Activated gamma-delta T cell treated with Interleukin-2 at 50 U/mL for 16 hours (primary cell): ENCODE data around the gene KRT2.

Experiments
- DNase-seq: peaks from one replicate; pipeline ENCODE4 v3.0.0-alpha.2; 2020

The KRT2 gene

GRCh38 chr12:52613384-52614030, 38.5 kb downstream of the KRT2 start:
- DNase-seq: peak; percentile 2

GRCh38 chr12:52612431-52613383, 39.3 kb downstream of the KRT2 start:
- peak; percentile 1 for DNase-seq

GRCh38 chr12:52611080-52611468, 40.9 kb downstream of the KRT2 start:
- peak; percentile 2 for DNase-seq

GRCh38 chr12:52608826-52609630, 43.0 kb downstream of the KRT2 start:
- peak; percentile 4 for DNase-seq

GRCh38 chr12:52608161-52608560, 43.9 kb downstream of the KRT2 start:
- DNase-seq: peak; percentile 0

- no peak for DNase-seq
Observed at GRCh38 chr12:52607314-52607713, 44.7 kb downstream of the KRT2 start.

- peak; percentile 2 for DNase-seq
Observed at GRCh38 chr12:52606581-52607218, 45.3 kb downstream of the KRT2 start.

- DNase-seq: no peak
Observed at GRCh38 chr12:52606096-52606495, 45.9 kb downstream of the KRT2 start.

- no peak for DNase-seq
Observed at GRCh38 chr12:52605542-52605941, 46.5 kb downstream of the KRT2 start.

- peak; percentile 2 for DNase-seq
Observed at GRCh38 chr12:52604859-52605258, 47.2 kb downstream of the KRT2 start.

- peak; percentile 27 for DNase-seq
Observed at GRCh38 chr12:52603314-52603713, 48.7 kb downstream of the KRT2 start.

GRCh38 chr12:52602552-52602951, 49.5 kb downstream of the KRT2 start:
- no peak for DNase-seq

GRCh38 chr12:52601671-52602070, 50.3 kb downstream of the KRT2 start:
- peak; percentile 0 for DNase-seq

- peak; percentile 1 for DNase-seq
Observed at GRCh38 chr12:52600941-52601481, 51.0 kb downstream of the KRT2 start, which contains the start of gene KRT72. Gene KRT72, minus strand, starts transcription at chr12:52601463. Its CDS starts 11 bp downstream, at chr12:52601452.

GRCh38 chr12:52600475-52600874, 51.5 kb downstream of the KRT2 start:
- DNase-seq: no peak

- DNase-seq: no peak
Observed at GRCh38 chr12:52600071-52600470, 51.9 kb downstream of the KRT2 start.

- DNase-seq: peak; percentile 0
Observed at GRCh38 chr12:52598966-52599365, 53.0 kb downstream of the KRT2 start.
